GM18519 (cell line): ENCODE results near the gene SLC10A1.

Experiments
- ATAC-seq: cut with Tn5 transposase; IDR thresholded peaks from one replicate; pipeline ENCODE4 v1.9.1; 2021; ENCODE audit warnings: mild to moderate bottlenecking, moderate library complexity; ENCODE audit not compliant: unreplicated experiment, low FRiP score

Gene SLC10A1

DNA sequence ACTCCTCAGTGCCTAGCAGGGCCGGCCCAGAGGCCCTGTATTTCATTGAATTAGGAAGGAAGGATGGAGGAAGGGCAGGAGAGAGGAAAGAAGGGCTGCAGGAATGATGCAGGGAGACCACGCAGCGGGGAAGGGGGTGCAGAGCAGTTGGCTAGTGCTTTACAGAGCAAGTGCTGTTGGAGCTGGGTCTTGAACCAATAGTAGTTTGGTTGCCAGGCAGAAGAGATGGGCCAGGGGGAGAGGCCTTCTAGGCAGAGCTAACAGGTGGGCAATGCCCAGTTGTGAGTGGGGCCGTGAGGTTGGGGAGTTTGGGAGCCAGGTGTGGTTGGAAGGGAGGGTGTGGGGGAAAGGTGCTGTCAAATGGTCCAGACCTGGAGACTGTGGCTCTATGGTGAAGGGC, 69.2 kb downstream of the SLC10A1 start:
- no peak for ATAC-seq

DNA sequence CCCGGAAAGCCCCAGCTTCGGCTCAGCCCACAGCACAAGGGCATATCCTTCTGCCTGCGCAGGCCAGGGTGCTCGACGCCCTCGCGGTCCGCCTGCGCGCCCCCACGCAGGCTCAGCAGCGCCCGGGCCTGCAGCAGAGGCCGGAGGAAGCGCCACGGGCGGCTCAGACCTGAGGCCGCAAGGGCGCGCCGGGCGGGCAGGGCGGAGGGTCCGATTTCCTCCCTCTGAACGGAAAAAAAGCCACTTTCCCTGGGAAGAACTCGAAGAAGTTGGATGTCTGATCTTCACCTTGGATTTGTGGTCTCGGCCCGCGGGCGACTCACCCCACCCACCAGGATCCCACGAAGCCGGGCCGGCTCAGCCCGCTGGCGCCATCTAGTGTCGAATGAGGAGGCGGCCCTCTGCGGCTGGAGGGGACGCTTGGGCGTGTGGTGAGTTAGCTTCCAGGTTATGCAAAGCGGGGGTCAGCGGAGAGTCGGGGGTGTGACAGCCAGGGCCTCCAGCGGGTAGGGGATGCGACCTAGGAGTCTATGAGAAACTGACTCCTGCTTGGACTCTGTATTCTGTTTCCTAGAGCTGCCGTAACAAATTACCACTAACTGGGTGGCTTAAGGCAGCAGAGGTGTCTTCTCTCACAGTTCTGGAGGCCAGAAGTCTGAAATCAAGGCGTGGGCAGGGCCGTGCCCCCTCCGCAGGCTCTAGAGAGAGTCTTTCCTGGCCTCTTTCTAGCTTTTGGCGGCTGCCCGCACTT, 70.1 kb downstream of the SLC10A1 start:
- ATAC-seq: no peak
